Natural killer cell treated with Interleukin-12 subunit alpha and Interleukin-12 subunit beta and Interleukin-15 and Interleukin-18, amount 100 ng/mL, for 72 hours (primary cell): ENCODE data around the gene WBP1L. TPM values are rescaled to one million over a fixed set of nuclear protein-coding genes. Genes with fewer than 3 reads are reported as not detected.
A peak's percentile ranks its signal among the peaks of the same experiment; 100 is the strongest.
"Not testable (repeated sequence)": the region's sequence is repeated elsewhere in the genome, so short reads cannot be mapped to it uniquely, and the experiment has no call there.

Experiments used
- ATAC-seq, 2 donors: fragments of 150-1000 bp; cut with Tn5 transposase in 1 of 2; sonication (Bioruptor Pico), chemical (Tn5 transposase) in 1 of 2; 2 replicates each; pipeline ENCODE4 v1.10.0; 2021
- DNase-seq: peaks from one replicate; pipeline ENCODE4 v3.0.0; 2022; ENCODE audit warnings: low spot score
- H3K27ac Mint-ChIP-seq, 2 donors: 1 replicate in 1 of 2; 2 replicates in 1 of 2; pipeline ENCODE4 v1.8.0; 2022; ENCODE audit warnings: mixed read lengths in 2 of 2, mild to moderate bottlenecking in 1 of 2, moderate library complexity in 1 of 2
- H3K27me3 Mint-ChIP-seq, 2 donors: 1 replicate in 1 of 2; 2 replicates in 1 of 2; pipeline ENCODE4 v1.8.0; 2022; ENCODE audit warnings: mixed read lengths in 2 of 2
- H3K36me3 Mint-ChIP-seq: one replicate; pipeline ENCODE4 v1.8.0; 2022; ENCODE audit warnings: mixed read lengths
- H3K4me1 Mint-ChIP-seq, 2 donors: 1 replicate in 1 of 2; 2 replicates in 1 of 2; pipeline ENCODE4 v1.8.0; 2022; ENCODE audit warnings: low read depth in 2 of 2, mixed read lengths in 2 of 2, mild to moderate bottlenecking in 1 of 2
- H3K4me3 Mint-ChIP-seq: one replicate; pipeline ENCODE4 v1.8.0; 2022; ENCODE audit warnings: mixed read lengths
- H3K9me3 Mint-ChIP-seq: 2 replicates; pipeline ENCODE4 v1.8.0; 2022; ENCODE audit warnings: mixed read lengths
- total RNA-seq, 2 donors: library from RNA; stranded (reverse); gene quantifications; one replicate each; pipeline ENCODE4 v1.2.3, GENCODE V29; 2022

Gene WBP1L
- total RNA-seq, 2 donors from 2014 or later, result 21.0 to 33.1 TPM

DNA sequence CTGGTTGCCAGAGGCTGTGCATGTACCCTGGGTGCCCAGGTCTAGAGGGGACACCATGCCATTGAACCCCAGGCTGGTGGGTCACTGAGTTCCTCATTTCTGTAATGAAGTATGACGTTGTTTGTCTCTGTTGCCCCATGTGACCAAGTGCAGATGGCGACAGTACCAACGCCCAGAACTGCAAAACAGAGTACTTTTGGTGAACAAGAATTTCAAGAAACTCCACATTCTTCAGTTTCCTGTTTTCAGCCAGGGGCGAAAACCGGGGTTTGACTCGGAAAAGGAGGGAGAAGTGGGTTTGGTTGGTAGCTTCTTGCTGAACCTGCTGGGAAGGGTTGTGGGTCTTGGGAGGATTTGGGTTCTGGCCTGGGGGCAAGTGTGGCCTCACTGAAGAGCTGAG lies 75.3 kb downstream of the WBP1L start:
- no peaks in the 10 kb centered on the region for H3K27me3 Mint-ChIP-seq
- H3K36me3 Mint-ChIP-seq, result no peaks in the 10 kb centered on the region
- peak overlapping the region in 1 of 2 donors; percentile 27 for H3K27ac Mint-ChIP-seq
- ATAC-seq (no peak), DNase-seq (no peak)
- H3K4me1 Mint-ChIP-seq, result peaks cover 10 to 21% of the 10 kb centered on the region in 2 donors
- H3K9me3 Mint-ChIP-seq, result no peaks in the 10 kb centered on the region
- no peak overlapping the region for H3K4me3 Mint-ChIP-seq

DNA sequence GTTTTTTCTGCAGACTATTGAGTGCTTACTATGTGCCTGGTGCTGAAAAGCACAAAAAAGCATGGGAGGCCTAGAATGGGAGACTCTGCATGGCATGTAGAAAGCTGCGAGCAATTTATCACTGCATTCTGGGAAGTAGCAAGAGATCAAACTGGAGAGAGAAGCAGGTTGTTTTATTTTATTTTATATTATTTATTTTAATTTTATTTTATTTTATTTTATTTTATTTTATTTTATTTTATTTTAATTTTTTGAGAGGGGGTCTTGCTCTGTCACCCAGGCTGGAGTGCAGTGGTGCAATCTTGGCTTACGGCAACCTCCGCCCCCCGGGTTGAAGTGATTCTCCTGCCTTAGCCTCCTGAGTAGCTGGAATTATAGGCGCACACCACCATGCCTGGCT lies 76.3 kb downstream of the WBP1L start:
- not testable (repeated sequence) for ATAC-seq, H3K27me3 Mint-ChIP-seq, DNase-seq, H3K27ac Mint-ChIP-seq, H3K36me3 Mint-ChIP-seq, H3K4me3 Mint-ChIP-seq, H3K9me3 Mint-ChIP-seq
- H3K4me1 Mint-ChIP-seq, result peaks cover 10 to 14% of the 10 kb centered on the region in 2 donors

DNA sequence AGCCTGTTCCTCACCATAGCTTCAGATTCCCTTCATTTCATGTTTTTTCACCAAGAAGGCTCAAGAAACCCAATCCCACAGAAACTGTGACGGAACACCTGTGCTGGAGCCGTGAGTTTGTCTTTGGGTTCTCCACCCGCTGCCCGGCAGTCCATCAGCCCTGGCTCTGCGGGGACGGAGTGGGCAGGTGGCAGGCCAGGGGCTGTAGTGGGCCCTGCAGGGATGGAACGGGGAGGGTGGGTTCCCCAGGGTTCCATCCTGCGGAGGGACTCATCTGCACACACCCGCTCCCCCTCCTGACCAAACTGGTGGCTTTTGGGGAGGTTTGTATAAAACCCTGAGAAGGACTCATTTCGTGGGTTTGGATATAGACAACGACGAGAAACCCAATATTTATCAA lies 78.5 kb downstream of the WBP1L start:
- no peak for ATAC-seq
- no peak overlapping the region for H3K27ac Mint-ChIP-seq
- H3K27me3 Mint-ChIP-seq, result no peaks in the 10 kb centered on the region
- H3K9me3 Mint-ChIP-seq, result no peaks in the 10 kb centered on the region
- peaks cover 0 to 2% of the 10 kb centered on the region in 2 donors for H3K4me1 Mint-ChIP-seq
- H3K4me3 Mint-ChIP-seq, result no peak overlapping the region
- no peaks in the 10 kb centered on the region for H3K36me3 Mint-ChIP-seq
- DNase-seq, result no peak

DNA sequence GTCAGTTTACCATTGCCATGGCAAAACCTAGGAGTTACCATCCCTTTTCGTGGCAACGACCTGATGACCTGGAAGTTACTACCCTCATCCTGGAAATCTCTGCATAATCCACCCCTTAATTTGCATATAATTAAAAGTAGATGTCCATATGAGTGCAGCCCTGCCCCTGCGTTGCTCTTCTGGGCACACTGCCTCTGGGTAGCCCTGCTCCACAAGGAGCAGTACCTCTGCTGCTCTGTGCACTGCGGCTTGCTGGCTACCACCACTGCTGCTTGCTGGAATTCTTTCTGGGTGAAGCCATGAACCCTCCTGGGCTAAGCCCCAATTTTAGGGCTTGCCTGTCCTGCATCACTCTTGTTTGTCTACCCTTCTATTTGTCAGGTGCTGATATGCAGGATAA lies 80.9 kb downstream of the WBP1L start:
- H3K27ac Mint-ChIP-seq, result no peak overlapping the region
- DNase-seq (no peak), ATAC-seq (no peak)
- H3K36me3 Mint-ChIP-seq, result no peaks in the 10 kb centered on the region
- H3K4me1 Mint-ChIP-seq, result no peaks in the 10 kb centered on the region
- no peaks in the 10 kb centered on the region for H3K27me3 Mint-ChIP-seq
- no peaks in the 10 kb centered on the region for H3K9me3 Mint-ChIP-seq
- H3K4me3 Mint-ChIP-seq, result no peak overlapping the region

DNA sequence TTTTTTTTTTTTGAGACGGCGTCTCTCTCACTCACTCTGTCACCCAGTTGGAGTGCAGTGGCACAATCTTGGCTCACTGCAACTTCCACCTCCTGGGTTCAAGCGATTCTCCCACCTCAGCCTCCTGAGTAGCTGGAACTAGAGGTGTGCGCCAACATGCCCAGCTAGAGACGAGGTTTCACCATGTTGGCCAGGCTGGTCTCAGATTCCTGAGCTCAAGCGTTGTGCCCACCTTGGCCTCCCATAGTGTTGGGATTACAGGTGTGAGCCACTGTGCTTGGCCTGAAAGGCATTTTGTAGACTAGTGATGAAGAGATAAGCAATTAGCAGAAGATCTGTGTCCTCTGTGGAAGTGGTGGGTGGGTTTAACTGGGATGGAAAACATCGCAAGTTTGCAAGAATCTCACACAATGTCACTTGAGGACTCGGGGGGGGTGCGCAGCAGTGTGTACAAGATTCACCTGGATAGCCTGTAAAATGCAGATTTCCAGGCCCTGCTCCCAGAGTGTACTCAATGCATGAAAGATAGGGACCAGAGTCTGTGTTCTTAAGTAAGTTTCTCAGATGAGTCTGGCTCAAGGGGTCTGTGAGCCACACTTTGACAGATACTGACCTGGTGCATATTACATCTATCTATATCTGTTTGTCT lies 82.5 kb downstream of the WBP1L start:
- no peak for DNase-seq

DNA sequence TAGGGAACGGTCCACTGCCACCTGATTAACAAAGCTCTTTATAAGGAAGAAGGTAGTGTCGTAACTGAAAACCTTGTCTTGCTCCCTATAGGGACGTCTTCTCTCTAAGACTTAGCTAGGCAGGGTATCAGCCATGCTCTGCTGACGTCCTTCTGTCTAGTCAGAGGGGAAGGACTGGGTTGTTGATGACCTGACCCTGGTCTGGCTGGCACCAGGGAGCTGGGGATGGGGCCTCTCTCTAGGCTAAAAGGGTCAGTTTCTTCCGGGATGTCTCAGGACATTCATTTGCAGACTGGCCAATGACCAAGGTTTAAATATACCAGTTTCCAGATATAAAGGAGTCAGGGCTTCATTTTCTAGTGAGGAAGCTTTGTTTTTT lies 83.8 kb downstream of the WBP1L start:
- no peaks in the 10 kb centered on the region for H3K36me3 Mint-ChIP-seq
- DNase-seq, result no peak
- no peak overlapping the region for H3K27ac Mint-ChIP-seq
- ATAC-seq, result no peak
- no peaks in the 10 kb centered on the region for H3K4me1 Mint-ChIP-seq
- no peaks in the 10 kb centered on the region for H3K9me3 Mint-ChIP-seq
- no peaks in the 10 kb centered on the region for H3K27me3 Mint-ChIP-seq
- H3K4me3 Mint-ChIP-seq, result no peak overlapping the region

More for the DNA sequence above, 82.5 kb downstream of the WBP1L start:
- no peak overlapping the region for H3K4me3 Mint-ChIP-seq
- H3K27me3 Mint-ChIP-seq, result no peaks in the 10 kb centered on the region
- H3K27ac Mint-ChIP-seq, result no peak overlapping the region
- H3K4me1 Mint-ChIP-seq, result no peaks in the 10 kb centered on the region
- H3K9me3 Mint-ChIP-seq, result no peaks in the 10 kb centered on the region
- H3K36me3 Mint-ChIP-seq, result no peaks in the 10 kb centered on the region
- ATAC-seq, result no peak

DNA sequence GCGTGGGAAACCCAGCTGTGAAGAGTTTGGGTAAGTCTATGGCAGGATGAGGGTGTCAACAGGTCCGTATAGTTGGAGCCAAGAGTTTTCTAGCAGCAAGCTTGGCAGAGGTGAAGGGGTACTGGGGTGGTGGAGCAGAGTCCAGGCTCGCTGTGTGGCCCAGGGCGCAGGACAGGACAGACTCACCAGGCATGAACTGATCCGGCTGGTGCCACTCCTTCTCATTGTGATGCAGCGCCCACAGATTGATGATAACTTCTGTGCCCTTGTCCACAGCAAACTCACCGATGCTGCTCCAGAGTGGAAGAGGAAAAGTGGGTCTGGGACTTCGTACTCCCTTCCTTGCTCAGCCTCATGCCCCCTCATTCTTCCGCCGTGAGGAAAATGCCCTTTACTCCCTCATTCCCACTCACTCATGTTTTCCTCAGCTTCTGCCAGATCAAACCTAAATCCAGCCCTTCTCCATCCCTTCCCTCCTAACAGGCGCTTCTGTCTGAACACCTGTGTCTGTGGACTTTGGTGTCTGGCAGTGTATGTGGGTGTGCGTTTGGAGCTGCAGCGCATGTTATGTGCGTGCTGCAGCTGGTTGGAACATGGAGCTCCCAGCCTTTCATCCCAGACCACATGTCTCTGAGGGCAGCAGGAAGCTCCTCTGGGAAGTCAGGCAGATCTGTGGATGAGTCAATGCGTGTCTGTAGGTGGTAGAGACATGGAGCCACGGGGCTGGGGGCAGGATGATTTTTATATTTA lies 87.7 kb downstream of the WBP1L start:
- Mint-ChIP-seq H3K27ac (no peak overlapping the region), H3K9me3 (no peaks in the 10 kb centered on the region), H3K27me3 (no peaks in the 10 kb centered on the region), H3K4me3 (no peak overlapping the region), H3K36me3 (no peaks in the 10 kb centered on the region), H3K4me1 (peaks cover 6 to 7% of the 10 kb centered on the region in 2 donors)
- ATAC-seq (no peak), DNase-seq (no peak)

DNA sequence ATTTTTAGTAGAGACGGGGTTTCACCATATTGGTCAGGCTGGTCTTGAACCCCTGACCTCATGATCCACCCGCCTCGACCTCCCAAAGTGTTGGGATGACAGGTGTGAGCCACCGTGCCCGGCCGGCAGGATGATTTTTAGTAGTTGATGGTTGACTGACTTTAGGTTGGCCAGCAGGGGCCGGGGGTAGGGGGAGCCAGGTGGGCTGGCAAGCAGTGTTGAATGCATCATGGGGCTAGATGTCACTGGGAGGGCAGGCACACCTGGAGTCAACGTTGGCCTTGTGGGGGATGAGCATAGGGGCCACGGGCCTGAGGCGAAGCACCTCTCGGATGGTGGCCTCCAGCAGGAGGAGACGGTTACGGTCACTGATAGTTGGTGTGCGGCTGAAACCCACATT lies 88.5 kb downstream of the WBP1L start:
- H3K4me1 Mint-ChIP-seq, result peaks cover 6 to 7% of the 10 kb centered on the region in 2 donors
- DNase-seq, result no peak
- no peak overlapping the region for H3K27ac Mint-ChIP-seq
- no peaks in the 10 kb centered on the region for H3K27me3 Mint-ChIP-seq
- H3K4me3 Mint-ChIP-seq, result no peak overlapping the region
- H3K9me3 Mint-ChIP-seq, result no peaks in the 10 kb centered on the region
- no peaks in the 10 kb centered on the region for H3K36me3 Mint-ChIP-seq
- no peak for ATAC-seq

DNA sequence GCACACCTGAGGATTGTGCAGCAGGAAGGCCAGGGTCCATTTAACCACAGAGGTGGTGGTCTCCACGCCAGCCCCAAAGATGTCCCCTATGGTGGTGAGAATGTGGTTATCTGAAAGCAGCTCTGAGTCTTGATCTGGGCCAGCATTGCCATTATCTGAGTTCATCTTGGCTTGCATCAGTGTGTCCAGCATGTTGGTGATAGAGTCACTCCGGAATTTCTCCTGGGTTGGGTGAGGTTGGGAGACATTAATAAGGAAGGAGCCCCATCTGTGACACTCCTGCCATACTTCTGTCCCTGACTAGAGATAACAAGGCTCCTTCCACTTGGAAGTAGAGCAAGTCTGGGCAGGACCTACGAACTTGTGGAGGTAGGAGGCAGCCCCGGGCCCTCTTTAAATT lies 89.2 kb downstream of the WBP1L start:
- DNase-seq, result no peak
- Mint-ChIP-seq H3K9me3 (no peaks in the 10 kb centered on the region), H3K27me3 (no peaks in the 10 kb centered on the region), H3K4me3 (no peak overlapping the region), H3K27ac (no peak overlapping the region), H3K36me3 (no peaks in the 10 kb centered on the region), H3K4me1 (peaks cover 6 to 7% of the 10 kb centered on the region in 2 donors)
- no peak for ATAC-seq

DNA sequence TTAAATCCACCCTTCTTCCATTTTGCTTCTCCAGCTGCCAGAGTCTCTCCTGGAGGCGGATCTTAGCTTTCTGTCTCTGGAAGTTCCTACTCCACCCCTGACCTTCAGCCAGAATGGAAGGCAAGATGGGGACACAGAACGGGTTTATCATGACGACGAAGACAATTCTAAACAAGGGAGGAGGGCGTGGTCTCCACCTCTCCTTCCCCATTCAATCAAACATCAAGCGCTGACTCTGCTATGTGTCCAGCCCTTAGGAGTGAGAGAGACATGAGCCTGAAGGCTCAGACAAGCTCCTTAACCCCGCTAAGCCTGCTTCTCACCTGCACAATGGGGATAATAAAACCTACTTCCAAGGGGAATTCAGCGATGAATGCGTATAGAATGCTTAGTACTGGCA lies 90.4 kb downstream of the WBP1L start:
- ATAC-seq, result no peak

DNA sequence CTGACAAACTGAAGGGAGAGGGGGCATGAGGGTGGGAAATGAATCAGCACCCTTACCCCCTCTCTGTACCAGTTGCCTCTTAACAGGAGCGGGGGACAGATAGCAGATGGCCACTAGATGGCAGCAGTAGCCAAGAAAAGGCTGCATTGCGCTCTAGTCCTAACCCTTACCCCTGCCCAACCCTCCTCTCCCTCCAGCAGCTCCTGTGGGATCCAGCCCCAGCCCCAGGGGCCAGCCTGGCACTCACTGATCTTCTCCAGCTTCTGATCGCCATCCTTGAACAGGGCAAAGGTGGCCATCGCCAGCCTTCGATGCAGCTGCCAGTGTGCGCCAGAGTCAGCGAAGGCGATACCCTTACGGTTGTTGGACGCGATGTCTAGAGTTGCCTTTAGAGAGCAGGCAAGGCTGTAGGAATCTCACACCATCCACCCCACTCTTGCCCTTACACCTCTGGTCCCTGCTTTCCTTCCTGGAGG lies 91.3 kb downstream of the WBP1L start:
- H3K27ac Mint-ChIP-seq, result no peak overlapping the region
- no peaks in the 10 kb centered on the region for H3K36me3 Mint-ChIP-seq
- peaks cover 7 to 12% of the 10 kb centered on the region in 2 donors for H3K27me3 Mint-ChIP-seq
- peaks cover 6 to 7% of the 10 kb centered on the region in 2 donors for H3K4me1 Mint-ChIP-seq
- DNase-seq, result peak; percentile 73
- ATAC-seq, result peak; percentile 89 to 91
- no peak overlapping the region for H3K4me3 Mint-ChIP-seq
- H3K9me3 Mint-ChIP-seq, result no peaks in the 10 kb centered on the region

More for the DNA sequence above, 90.4 kb downstream of the WBP1L start:
- Mint-ChIP-seq H3K4me3 (no peak overlapping the region), H3K4me1 (peaks cover 6 to 7% of the 10 kb centered on the region in 2 donors), H3K36me3 (no peaks in the 10 kb centered on the region), H3K27ac (no peak overlapping the region), H3K27me3 (peaks cover under 1 to 3% of the 10 kb centered on the region in 2 donors), H3K9me3 (no peaks in the 10 kb centered on the region)
- no peak for DNase-seq

DNA sequence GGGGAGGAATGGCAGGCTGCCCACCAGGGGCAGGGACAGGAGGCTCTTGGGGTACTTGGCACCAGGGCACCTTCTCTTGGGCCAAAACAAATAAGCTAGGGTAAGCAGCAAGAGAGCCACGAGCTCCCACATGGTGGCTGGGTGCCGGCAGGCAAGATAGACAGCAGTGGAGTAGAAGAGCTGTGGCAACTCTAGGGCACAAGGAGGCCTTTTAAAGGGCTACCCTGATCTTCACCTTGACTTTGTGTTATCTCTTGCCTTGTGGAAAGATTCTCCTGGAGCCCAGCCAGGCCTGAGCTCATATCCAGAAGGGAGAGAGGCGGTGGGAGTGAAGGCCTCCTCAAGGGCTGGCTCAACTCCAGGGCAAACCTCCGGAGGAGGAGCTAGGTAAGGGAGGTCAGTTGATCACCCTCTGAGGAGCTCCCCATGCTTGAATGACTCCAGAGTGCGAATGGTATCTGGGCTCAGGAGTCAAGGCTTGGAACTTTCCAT lies 93.5 kb downstream of the WBP1L start, which contains the start of gene CYP17A1:
CYP17A1 (minus strand) TSS at position 184 of the 492 bp plus-strand sequence; CDS start at position 132, 52 bp downstream.
- ATAC-seq, result no peak
- peaks cover 6 to 7% of the 10 kb centered on the region in 2 donors for H3K4me1 Mint-ChIP-seq
- peak within 1 kb of the TSS in 1 of 2 donors; percentile 12 for H3K27ac Mint-ChIP-seq
- no peak within 1 kb of the TSS for H3K4me3 Mint-ChIP-seq
- H3K36me3 Mint-ChIP-seq, result no peaks in the 10 kb centered on the region
- peaks cover 18 to 26% of the 10 kb centered on the region in 2 donors for H3K27me3 Mint-ChIP-seq
- H3K9me3 Mint-ChIP-seq, result no peaks in the 10 kb centered on the region
- DNase-seq, result no peak

DNA sequence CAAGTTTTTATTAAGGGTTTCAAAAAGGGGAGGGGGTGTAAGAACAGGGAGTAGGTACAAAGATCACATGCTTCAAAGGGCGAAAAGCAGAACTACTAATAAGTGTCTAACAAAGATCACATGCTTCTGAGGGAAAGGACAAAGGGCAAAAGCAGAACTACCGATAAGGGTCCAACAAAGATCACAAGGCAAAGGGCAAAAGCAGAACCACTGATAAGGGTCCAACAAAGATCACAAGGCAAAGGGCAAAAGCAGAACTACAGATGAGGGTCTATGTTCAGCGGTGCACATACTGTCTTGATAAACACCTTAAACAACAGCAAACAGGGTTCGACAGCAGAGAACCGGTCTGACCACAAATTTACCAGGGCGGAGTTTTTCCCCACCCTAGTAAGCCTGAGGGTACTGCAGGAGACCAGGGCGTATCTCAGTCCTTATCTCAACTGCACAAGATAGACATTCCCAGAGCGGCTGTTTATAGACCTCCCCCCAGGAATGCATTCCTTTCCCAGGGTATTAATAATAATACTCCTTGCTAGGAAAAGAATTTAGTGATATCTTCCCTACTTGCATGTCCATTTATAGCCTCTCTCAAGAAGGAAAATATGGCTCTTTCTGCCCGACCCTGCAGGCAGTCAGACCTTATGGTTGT lies 94.7 kb downstream of the WBP1L start:
- H3K4me1 Mint-ChIP-seq, H3K36me3 Mint-ChIP-seq, H3K4me3 Mint-ChIP-seq, ATAC-seq, DNase-seq, H3K9me3 Mint-ChIP-seq: not testable (repeated sequence)
- Mint-ChIP-seq H3K27me3 (peaks cover 26 to 36% of the 10 kb centered on the region in 2 donors), H3K27ac (peak overlapping the region in 1 of 2 donors; percentile 12)
